Activated CD8-positive, alpha-beta memory T cell treated with anti-CD3 and anti-CD28 coated beads for 48 hours (primary cell): ENCODE measurements around the gene LRP8.

Source experiments
- DNase-seq, 3 experiments: peaks; one replicate each; pipeline ENCODE4 v3.0.0-alpha.2; 2020; ENCODE audit warnings: low read depth in 2 of 3, low spot score in 2 of 3

The LRP8 gene

GRCh38 chr1:53328009-53328461 is at the start of gene LRP8:
LRP8 (minus strand) TSS chr1:53328070; CDS start chr1:53327912, 158 bp downstream.
- peak; percentile 58 to 59 (median 59) for DNase-seq

DNA sequence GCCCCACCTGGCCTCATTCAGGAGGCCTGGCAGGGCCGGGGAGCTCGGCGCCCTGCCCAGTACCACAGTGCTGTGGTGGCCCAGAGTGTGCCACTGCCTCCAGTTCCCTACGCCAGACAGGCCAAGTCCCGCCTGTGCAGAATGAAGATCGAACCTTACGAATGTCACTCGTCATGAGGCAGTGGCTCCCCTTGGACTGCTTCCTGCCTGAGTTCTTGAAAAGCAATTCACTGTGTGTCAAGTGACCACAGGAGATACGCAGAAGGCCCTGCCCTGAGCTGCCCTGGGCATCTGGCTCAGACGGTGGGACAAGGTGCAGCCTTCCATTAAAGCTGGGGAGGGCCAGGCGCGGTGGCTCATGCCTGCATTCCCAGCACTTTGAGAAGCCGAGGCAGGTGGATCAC is 49.6 kb upstream of the LRP8 start:
- DNase-seq, result no peak

GRCh38 chr1:53376742-53377437 is 49.0 kb upstream of the LRP8 start:
- DNase-seq, result no peak

GRCh38 chr1:53376041-53376461 is 48.2 kb upstream of the LRP8 start:
- no peak for DNase-seq

DNA sequence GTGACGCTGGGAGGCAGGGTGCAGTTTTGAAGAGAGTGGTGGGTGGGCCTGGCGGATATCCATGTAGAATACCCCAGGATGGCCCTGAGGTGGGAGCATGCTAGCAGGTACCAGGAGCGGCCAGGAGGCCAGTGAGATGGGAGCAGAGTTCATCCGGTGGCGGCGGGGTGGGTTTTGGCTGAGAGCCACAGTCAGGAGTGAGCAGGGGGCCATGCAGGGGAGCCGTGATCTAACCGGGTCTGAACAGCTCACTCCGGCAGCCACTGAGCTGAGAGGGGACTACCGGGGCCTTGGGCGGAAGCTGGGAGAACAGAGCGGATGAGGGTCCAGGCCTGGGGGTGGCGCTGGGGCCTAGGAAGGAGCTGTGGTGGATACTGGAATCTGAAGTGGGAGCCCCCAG is 47.6 kb upstream of the LRP8 start:
- DNase-seq, result no peak

DNA sequence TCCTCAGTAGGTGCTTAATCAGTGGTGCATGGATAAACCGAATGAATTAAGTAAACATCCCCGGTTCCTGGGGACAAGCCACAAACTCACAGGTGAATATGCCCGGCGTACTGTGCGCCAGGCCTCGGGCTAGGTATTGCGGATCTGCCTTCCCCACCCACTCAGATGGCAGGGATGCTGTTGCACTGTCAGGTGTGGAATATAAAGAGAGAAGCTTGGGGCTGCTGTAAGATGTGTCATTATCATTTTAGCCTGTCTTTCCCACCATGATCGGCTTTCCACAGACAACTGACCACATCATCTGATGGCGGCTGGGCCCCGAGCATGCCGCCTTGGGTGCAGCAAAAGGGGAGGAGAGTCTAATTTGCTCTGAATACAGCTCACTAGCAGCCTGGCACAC is 45.4 kb upstream of the LRP8 start:
- no peak for DNase-seq

GRCh38 chr1:53372501-53372951 is 44.7 kb upstream of the LRP8 start:
- no peak for DNase-seq

GRCh38 chr1:53371851-53372250 is 44.0 kb upstream of the LRP8 start:
- DNase-seq, result no peak

DNA sequence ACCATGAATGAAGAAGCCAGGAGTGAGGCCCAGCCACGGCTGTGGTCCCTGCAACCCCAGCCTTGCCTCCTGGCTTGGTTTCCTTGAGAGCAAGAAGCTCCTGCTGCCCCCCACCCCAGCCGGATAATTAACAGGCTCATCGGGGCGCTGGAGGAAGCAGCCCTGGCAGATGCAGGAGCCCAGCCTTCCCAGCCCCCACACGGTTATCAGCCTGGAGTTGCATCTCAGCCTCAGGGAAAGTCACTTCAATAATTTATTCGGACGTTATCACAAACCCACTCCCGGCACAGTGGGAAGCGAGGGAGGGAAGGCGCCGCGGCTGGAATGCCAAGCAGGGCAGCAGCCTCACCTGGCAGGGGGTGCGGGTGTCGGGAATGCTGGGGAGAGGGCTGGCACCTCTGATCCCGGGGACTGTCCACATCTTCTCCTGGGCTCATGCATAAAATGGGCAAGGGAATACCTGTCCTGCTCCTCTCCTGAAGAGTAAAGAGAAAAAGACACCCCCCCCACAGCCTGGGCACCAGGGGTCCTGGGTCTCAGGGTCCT is 43.3 kb upstream of the LRP8 start:
- no peak for DNase-seq

DNA sequence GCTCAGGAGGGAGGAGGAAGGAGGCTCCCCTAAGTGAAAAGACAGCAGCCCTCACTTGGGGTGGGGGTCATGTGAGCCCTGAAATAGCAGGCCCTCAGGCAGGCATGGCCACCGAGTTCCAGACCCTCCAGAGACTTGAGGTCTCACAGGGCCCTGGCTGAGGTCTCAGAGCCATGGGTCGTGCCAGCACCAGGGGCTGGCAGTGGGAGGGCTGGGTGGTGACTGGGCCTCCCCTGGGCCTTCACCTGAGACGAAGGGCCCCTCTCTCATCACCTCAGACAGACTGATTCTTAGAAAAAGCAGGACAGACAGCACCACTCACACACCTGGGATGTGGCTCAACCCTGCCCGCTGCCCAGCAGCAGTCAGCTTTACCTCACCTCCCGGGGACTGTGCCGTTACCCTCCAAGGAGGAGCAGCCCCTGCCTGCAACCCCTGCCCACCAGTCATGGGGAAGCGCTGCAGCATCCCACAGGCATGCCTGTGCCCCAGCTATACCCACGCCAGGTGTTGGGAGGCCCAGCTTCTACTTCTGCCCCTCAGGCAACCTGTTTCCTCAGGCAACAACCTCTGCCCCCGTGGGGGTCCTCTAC is 42.6 kb upstream of the LRP8 start:
- DNase-seq, result no peak

DNA sequence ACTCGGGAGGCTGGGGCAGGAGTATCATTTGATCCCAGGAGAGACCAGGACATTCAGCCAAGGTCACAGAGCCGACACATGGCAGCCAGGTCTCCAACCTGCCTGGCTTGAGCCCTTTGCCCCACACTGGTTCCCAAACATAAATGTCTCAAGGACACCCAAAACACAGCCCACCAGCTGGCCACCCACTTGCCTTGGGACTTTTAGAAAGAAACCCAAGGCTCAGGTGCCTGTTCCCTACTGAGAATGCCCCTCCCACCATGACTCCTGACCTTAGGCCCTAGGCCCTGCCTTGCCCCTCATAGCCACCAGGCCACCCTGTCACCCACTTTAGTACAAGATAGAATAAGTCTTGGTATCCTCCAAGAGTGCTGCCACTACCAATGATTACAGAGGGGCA is 41.9 kb upstream of the LRP8 start:
- DNase-seq, result no peak

GRCh38 chr1:53369034-53369750 is 41.3 kb upstream of the LRP8 start:
- no peak for DNase-seq

- DNase-seq, result no peak
These were observed 40.6 kb upstream of the LRP8 start for GRCh38 chr1:53368314-53369033.

DNA sequence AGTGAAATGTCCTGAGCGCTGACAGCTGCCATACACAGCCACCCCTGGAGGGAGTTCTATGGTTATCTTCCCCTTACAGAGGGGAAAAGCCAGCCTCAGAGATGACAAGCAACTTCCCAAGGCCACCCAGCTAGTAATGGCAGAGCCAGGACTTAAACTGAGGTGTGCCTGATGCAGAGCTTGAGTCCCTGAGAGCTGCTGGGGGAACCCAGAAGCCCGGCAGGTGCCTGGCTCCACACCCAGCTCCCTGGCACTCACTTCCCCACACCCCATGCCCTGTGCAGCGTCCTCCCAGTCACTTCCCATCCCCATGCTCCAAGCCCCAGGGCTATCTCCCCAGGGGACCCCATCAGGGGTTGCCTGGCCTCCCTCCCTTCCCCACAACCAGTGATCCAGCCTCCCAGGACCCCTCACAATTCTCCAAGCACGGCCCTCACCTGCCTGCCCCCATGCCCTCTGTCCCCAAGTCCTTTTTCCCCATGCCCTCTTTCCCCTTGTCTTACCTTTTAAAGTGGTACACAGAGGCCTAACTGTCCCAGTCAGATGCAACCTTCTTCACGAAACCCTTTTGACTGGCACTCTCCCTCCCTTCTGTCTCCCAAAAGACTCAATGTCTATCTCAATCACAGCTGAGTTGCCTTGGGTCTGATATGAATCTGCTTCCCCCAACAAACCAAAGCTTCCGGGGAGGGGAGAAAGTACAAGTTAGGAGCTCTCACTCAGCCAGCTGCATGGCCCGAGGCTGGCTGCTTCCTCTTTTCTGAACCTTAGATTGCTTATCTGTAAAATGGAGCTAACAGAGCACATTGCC is 39.8 kb upstream of the LRP8 start:
- no peak for DNase-seq

DNA sequence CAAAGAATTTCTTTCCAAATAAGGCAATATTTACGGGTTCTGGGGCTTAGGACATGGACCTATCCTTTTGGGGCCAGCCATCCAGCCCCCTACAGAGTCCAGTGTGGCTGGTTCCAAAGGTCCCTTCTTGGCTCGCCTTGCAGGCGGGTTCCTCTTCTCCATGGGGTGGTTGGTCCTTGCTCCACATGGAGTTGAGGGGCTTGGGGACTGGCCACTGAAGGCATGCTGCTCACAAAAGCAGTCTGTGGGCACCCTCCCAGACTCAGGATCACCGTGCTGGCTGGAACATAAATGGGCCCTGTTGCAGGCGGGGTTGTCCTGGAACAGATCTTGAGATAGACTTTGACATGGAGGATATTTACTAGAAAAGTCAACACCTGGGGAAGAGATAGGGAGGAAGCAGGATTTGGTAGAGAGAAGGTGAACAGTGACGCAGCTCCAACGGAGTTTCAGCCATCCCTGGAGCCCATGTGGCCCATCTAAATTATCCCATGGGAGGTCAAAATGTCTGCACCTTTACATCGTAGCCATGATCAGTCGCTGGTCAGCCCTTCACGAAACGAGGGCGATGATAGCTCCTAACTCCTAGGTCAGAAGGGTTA is 39.1 kb upstream of the LRP8 start:
- no peak for DNase-seq

GRCh38 chr1:53365437-53366063 is 37.7 kb upstream of the LRP8 start:
- DNase-seq, result no peak

- DNase-seq, result no peak
These were observed 35.2 kb upstream of the LRP8 start for GRCh38 chr1:53362851-53363642.

DNA sequence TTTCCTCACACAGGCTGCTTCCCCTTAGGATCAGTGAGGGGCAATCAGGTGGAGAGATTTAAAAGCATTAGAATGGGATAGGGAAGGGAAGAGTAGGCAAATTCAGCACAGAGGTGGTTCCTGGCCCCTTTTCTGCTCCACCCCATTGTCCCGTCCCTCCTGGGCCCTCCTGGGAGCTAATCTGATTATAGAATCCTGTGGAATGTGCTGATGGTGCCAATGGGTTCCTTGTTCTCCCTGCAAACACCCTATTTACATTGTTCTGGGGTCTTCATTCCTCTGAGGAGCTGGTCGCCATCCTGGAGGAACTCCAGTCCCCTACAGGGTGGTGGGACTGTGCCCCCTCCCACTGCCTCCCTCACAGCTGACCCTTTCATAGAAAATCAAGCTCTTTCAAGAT is 34.4 kb upstream of the LRP8 start:
- no peak for DNase-seq

- no peak for DNase-seq
These were observed 33.7 kb upstream of the LRP8 start for GRCh38 chr1:53361541-53361961.
